SKM-1 (cell line): ENCODE data around the gene RCN1.
"Not testable (repeated sequence)": the region's sequence is repeated elsewhere in the genome, so short reads cannot be mapped to it uniquely, and the experiment has no call there.

Source experiments
- DNase-seq: peaks from one replicate; lab custom pipeline; 2025; ENCODE audit not compliant: unreplicated experiment; lab: John Stamatoyannopoulos, UW

RCN1 gene

DNA sequence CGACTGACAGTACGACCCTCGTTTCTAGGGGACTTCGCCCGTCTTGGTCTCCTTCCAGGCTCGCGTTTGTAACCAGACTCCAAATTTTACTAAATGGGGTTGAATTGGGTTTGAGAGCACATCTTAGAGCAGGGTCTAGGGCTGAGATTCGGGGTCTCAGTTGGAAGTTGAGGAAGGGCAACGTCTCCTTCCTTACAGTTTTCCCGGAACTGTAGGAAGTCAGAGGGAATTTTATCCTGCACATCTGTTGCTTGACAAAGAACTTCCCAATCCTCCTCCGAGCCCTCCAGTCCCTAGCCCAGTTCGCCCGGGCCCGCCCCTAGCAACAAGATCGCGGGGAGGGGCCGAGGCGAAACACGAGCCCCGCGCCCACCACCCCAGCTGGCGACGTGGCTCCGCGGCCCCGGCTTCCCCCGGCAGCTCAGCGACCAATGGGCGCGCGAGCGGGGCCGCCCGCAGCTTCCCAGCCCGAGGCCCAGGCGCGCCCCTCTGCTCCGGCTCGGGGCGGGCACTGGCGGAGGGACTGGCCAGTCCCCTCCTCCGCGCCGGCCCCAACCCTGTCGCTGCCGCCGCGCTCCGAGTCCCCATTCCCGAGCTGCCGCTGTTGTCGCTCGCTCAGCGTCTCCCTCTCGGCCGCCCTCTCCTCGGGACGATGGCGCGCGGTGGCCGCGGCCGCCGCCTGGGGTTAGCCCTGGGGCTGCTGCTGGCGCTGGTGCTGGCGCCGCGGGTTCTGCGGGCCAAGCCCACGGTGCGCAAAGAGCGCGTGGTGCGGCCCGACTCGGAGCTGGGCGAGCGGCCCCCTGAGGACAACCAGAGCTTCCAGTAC lies at the start of gene RCN1:
RCN1 (plus strand) TSS at position 530 of the 826 bp plus-strand sequence; CDS start at position 653, 123 bp downstream.
- no peak for DNase-seq

GRCh38 chr11:32043737-32044136 lies 47.1 kb upstream of the RCN1 start:
- DNase-seq = no peak

DNA sequence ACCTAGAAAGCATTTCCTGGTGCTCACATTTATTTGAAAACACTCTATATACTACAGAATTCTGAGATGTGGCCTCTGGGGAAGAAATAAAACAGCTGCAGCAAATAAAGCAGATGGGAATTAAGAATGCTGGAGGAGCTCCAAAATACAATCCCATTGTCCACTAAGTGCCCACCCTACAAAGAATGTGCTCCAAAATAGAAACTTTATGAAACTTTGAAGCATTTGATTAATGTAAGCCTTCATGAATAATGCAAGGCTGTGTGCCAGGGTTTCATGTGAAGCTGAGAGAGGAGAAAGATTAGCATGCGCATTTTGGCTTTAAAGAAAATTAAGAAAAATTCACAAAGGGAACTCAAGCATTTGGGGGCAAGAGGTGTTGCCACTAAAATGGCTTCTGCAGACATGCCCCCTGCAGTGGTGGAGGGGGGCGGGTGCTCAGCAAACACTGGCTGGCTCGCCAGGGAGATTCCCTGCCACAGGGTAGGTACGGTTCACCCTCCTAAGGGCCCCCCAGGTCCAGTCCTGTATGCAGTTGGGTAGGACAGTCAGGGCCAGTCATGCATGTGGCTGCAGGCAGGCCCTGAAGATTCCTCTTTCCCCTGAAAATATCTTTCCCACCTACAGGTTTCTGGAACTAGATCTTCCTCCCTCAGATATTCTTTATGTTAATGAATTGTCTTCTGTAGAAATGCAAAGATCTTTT lies 46.6 kb upstream of the RCN1 start:
- no peak for DNase-seq

DNA sequence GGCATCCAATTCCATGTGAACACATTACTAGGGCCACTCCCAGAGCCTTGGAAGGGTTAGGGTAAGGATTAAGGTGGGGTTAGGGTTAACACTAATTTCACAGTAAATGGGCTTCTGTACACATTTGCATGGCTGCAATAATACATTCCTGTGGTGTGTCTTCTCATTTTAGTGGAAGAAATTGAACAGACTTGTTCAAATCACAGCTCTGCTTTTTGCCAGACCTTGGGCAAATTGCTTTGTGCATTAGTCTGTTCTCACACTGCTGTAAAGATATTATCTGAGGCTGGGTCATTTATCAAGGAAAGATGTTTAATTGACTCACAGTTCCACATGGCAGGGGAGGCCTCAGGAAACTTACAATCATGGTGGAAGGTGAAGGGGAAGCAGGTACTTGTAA lies 45.4 kb upstream of the RCN1 start:
- DNase-seq = no peak

DNA sequence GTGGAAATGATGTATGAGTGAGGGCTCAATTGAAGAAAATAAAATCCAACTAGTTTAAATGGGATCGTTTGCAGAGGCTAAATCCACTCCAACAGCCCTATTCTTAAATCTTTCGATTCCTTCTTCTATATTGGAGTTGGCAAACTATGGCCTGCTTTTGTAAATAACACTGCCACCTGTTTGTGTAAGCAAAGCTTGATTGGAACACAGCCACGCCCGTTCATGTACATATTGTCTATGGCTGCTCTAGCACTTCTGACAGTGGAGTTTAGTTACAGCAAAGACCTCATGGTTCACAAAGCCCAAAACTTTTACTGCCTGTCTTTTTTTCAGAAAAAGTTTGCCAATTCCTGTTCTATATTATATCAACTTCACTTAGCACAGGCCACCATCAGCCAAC lies 40.6 kb upstream of the RCN1 start:
- no peak for DNase-seq

DNA sequence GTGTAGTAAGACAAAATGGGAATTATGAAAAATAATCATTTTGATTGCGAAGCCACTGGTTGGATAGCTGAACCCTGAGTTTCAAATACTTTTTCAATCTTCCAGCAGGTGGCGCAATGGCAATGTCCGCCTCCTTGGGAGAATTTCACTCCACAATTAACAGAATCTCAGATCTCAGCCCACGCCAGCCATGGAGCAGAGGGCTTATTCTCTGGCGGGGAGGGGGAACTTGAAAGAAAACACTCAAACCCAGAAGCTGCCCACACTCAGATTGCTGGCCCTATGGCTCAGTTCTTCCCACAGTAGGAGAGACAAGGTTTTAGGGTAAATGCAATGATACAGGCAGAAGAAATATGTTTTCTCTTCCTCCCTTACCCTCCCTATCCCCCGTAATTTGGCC lies 38.7 kb upstream of the RCN1 start:
- DNase-seq = no peak

DNA sequence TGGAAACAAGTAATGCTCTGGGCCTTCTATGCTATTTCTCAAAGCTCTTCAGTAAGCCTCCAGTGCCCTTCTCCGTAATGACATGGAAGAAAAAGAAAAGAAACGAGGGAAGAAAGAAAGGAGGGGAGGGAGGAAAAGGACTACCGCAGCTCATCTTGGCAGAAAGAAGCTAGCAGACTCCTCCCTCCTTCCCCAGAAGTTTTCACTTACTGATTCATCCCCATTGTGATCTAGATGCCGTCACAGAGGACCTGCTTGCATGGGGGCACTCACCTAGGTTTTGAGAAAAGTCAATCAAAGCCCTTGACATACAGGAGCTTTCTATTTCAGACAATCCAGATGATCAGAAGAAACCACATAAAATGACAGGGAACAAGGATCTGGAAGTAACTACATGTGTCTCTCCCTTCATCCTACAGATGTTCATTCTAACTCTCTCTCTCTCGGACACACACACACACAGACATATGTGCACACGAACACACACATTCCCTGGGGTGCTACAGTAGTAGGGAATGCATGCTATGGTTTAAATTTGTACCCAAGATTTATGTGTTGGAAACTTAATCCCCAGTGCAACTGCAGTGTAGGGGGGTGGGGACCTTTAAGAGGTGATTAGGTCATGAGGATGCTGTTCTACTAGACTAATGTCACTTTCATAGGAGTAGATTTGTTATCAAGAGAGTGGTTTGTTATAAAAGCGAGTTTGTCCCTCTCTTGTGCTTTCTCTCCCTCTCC lies 37.6 kb upstream of the RCN1 start:
- DNase-seq = no peak

GRCh38 chr11:32055861-32056260 lies 35.0 kb upstream of the RCN1 start:
- DNase-seq = no peak

DNA sequence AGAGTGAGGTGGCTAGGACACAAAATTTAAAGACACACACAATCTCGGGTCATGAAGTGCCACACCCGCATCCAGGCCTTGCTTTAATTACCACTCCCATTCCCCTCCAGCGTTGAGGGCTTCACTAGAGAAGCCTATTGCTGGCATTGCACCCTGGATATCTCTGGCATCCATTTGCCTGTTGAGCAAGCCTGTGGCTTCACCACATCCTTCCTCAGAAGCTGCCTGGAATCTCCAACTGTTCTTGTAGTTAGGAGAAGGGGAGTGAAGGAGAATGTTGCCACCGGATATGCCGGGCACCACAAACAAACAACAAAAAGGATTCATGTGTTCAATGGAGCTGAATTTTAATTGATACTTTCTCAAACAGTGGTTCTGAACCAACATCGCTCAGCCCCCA lies 34.4 kb upstream of the RCN1 start:
- no peak for DNase-seq

DNA sequence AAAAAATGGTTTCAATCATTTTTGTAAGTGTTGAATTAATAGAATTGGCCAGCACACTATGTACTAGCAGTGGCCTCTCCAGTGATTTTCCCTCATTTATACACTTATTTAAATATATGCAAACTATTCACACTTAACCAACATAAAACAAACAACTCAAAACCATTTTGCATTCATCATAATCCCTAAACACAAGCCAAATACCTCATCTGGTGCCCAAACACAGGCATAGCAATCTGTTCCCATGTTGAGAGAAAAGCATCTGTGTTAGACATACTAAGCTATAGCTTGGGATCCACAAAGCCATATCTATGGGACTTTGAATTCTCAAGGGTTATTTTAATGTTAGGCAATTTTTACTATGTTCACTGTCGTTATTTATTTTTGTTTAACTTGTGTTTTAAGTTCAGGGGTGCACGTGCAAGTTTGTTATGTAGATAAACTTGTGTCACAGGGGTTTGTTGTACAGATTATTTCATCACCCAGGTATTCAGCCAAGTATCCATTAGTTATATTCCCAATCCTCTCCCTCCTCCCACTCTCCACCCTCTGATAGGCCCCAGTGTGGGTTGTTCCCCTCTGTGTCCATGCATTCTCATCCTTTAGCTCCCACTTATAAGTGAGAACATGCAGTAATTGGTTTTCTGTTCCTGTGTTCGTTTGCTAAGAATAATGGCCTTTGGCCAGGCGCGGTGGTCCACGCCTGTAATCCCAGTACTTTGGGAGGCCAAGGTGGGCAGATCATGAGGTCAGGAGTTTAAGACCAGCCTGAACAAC lies 31.0 kb upstream of the RCN1 start:
- no peak for DNase-seq

DNA sequence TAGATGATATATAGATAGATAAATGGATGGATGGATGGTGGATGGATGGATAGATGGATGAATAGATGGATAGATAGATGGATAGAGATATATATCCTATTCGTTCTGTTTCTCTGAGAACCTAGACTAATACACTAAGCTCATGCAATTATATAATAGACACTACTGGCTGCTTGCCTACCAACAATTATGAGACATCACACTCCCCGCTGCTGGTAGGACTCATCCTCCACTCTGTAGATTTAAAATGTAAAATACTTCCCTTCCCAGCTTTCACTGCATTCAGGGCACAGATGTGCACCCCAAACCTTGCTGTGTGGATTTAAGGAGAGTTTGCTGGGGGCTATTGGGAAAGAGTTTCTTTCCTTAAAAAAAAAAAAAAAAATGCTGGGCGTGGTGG lies 28.3 kb upstream of the RCN1 start:
- DNase-seq = no peak

- DNase-seq = not testable (repeated sequence)
These were observed 27.8 kb upstream of the RCN1 start for GRCh38 chr11:32063031-32063430.

- DNase-seq = no peak
These were observed 24.8 kb upstream of the RCN1 start for GRCh38 chr11:32065865-32066629.

DNA sequence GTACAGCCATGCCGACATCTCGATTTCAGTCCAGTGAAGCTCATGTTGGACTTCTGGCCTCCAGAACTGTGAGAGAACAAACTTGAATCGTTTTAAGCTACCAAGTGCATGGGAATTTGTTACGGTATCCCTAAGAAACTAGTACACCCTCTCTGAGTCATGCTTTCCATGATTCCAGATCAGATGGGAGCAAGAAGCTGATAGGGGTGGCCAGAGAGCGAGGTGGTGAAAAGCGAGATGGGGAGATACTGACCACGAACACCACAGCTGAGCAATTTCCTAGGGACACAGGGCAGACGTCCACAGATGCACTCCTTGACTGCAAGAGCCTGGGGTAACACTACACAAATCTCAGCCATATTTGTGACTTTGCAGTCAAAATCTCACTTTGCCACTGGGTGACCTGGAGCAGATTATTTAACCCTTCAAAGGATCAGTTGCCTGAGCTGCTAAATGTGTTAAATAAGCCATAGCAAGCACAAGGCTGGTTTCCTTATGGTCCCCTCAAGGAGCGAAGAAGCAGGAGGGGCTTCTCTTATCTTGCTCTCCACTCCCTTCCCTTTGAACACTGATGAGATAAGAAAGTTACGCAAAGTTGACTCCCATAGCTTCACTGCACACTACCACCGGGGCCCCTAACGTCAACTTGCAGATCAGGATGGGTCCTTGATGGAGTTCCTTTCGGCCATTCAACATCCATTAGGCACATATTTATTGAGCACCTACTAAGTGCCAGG lies 22.6 kb upstream of the RCN1 start:
- no peak for DNase-seq

- no peak for DNase-seq
These were observed 21.4 kb upstream of the RCN1 start for GRCh38 chr11:32069361-32070058.

DNA sequence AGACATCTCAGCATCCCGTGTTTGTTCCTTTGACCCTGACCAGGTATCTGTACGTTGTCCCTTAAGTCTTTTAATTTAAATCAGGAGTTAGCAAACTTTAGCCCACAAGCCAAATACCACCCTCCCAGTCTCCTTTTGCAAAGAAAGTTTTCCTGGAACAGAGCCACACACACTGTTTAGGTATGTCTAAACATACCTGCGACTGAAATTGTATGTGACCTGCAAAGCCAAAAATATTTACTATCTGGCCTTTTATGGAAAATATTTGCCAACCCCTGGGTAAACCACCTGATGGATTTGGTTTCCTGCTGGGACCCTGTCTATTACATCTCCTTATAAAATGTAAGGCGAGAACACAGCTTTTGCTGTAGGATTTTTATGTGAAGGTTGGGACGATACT lies 20.2 kb upstream of the RCN1 start:
- no peak for DNase-seq

GRCh38 chr11:32071811-32072210 lies 19.1 kb upstream of the RCN1 start:
- DNase-seq = no peak

GRCh38 chr11:32072872-32073643 lies 17.8 kb upstream of the RCN1 start:
- no peak for DNase-seq
